Liver (tissue), 3 donors: ENCODE measurements around the gene PCNT.

Experiments used
- ATF3 ChIP-seq: IDR thresholded peaks from 2 replicates; pipeline ENCODE4 v1.6.1; 2016; ENCODE audit warnings: antibody characterized with exemption
- CTCF ChIP-seq: fragments of 150-350 bp; IDR thresholded peaks from 2 replicates; pipeline ENCODE4 v1.5.1; 2017; ENCODE audit warnings: improper control_type of control experiment, low read depth, low read length; ENCODE audit not compliant: missing input control
- RAD21 ChIP-seq, 2 donors: IDR thresholded peaks; 2 replicates each; pipeline ENCODE4 v1.6.1; 2016; ENCODE audit warnings: antibody characterized with exemption in 2 of 2, mild to moderate bottlenecking in 2 of 2
- donor health status: healthy.
- donor health status: healthy.

- TF ChIP-seq RAD21 (IDR thresholded peaks at IDR 0.05) = no peak
- no peak for TF ChIP-seq ATF3
- no peak for TF ChIP-seq CTCF
Observed at GRCh38 chr21:46489800-46490199, 165.8 kb downstream of the PCNT start.
